Erythroblast (primary cell): ENCODE data around the gene LHPP.

Experiments used
- GATA1 ChIP-seq: IDR thresholded peaks from 2 replicates; pipeline ENCODE4 v1.6.1; 2011; ENCODE audit warnings: low read depth, mild to moderate bottlenecking, control low read depth, low read length, moderate library complexity
- POLR2A ChIP-seq: IDR thresholded peaks from 2 replicates; pipeline ENCODE4 v1.6.1; 2011; ENCODE audit warnings: mild to moderate bottlenecking, low read length

GRCh38 chr10:124614003-124614659, 152.5 kb downstream of the LHPP start:
- TF ChIP-seq POLR2A (no peak), GATA1 (no peak)
